Immature natural killer cell (primary cell): ENCODE results near the gene PPP2R2B. TPM values are rescaled to one million over a fixed set of nuclear protein-coding genes. Genes with fewer than 3 reads are reported as not detected.
A peak's percentile ranks its signal among the peaks of the same experiment; 100 is the strongest.

Experiments
- DNase-seq, 3 donors: peaks; one replicate each; pipeline ENCODE4 v3.0.0; 2022; ENCODE audit warnings: mixed read lengths in 1 of 3
- H3K27ac Mint-ChIP-seq, 6 donors: one replicate each; pipeline ENCODE4 v1.8.0; 2020; ENCODE audit warnings: mixed read lengths in 6 of 6, mild to moderate bottlenecking in 5 of 6, inconsistent platforms in 4 of 6, moderate library complexity in 3 of 6
- H3K27me3 Mint-ChIP-seq, 3 donors: one replicate each; pipeline ENCODE4 v1.8.0; 2020 to 2021; ENCODE audit warnings: low read depth in 3 of 3, mild to moderate bottlenecking in 3 of 3, mixed read lengths in 3 of 3, moderate library complexity in 3 of 3, inconsistent platforms in 1 of 3
- H3K36me3 Mint-ChIP-seq, 3 donors: one replicate each; pipeline ENCODE4 v1.8.0; 2020; ENCODE audit warnings: mixed read lengths in 3 of 3, inconsistent platforms in 2 of 3, mild to moderate bottlenecking in 2 of 3
- H3K4me1 Mint-ChIP-seq, 2 donors: one replicate each; pipeline ENCODE4 v1.8.0; 2020; ENCODE audit warnings: inconsistent platforms in 2 of 2, mild to moderate bottlenecking in 2 of 2, mixed read lengths in 2 of 2, moderate library complexity in 1 of 2
- H3K4me3 Mint-ChIP-seq, 5 donors: one replicate each; pipeline ENCODE4 v1.8.0; 2020; ENCODE audit warnings: mild to moderate bottlenecking in 5 of 5, mixed read lengths in 5 of 5, inconsistent platforms in 3 of 5, moderate library complexity in 3 of 5
- H3K9me3 Mint-ChIP-seq, 6 donors: one replicate each; pipeline ENCODE4 v1.8.0; 2020; ENCODE audit warnings: mild to moderate bottlenecking in 6 of 6, mixed read lengths in 6 of 6, inconsistent platforms in 4 of 6, moderate library complexity in 3 of 6
- polyA plus RNA-seq, 3 donors: library from polyadenylated mRNA; unstranded; fragments of 300-500 nt; fragmentation: Illumina TruSeq; gene quantifications; one replicate each; pipeline ENCODE4 v1.2.3, GENCODE V29; 2021

PPP2R2B gene
- polyA plus RNA-seq, 3 donors from 2014 or later = 35.6 to 62.3 (median 41.0) TPM

DNA sequence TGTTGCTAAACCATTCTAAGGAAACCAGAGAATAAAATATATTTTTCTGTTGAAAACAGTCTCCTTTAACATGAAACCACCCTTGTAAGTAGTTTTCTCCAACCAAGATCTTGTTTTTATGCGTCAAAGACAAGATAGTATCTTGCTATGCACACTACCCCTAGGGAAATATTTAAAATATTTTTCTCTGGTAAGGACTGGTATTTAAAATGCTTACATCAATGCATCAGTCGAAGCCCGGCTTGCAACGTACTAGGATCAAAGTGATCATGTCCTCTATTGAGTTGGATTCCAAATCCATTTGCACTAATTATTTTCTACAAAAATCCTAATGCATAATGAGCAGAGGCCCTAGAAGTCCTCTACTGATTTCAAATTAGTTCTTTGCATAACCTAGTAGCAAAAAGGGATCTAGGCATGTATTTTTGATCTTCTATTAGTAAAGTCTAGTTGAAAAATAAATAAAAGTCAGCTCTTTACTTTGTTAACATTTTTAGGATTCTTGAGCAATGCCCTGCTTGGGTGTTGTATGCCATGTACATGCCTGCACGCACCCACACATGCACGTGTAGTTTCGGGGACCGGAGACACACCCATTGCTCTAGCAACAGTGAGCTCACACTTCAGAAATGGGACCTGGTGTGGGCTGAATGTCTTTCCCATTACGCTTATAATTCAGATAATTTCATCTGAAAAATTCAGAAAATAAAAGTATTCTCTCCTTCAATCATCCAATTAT is 197.5 kb downstream of the PPP2R2B start:
- no peak for DNase-seq
- Mint-ChIP-seq H3K9me3 (no peaks in the 10 kb centered on the region), H3K4me1 (peaks cover 2 to 13% of the 10 kb centered on the region in 2 donors), H3K27me3 (no peaks in the 10 kb centered on the region), H3K27ac (no peak overlapping the region), H3K4me3 (no peak overlapping the region), H3K36me3 (peaks cover 12 to 31% (median 14%) of the 10 kb centered on the region in 3 donors)

DNA sequence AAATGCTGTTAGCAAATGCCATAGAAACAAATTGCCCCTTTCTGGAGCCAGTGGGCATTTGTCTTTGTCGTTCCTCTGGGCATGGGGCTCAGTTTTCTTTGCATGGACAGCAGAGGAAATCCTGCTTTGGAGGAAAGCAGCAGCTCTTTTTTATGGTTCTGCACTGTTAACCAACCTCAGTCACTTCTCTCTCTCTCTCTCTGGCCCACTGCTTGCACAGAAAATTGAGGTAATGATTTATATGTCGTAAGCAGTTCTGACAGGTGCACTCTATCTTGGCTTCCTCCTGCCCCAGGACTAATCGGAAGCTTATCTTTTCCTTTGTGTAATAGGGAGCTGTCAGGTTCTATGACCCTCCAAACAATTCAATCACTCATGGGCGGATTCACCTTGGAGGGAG is 202.9 kb downstream of the PPP2R2B start:
- Mint-ChIP-seq H3K36me3 (peaks cover 0 to 17% (median 4%) of the 10 kb centered on the region in 3 donors), H3K4me3 (no peak overlapping the region), H3K9me3 (no peaks in the 10 kb centered on the region)

DNA sequence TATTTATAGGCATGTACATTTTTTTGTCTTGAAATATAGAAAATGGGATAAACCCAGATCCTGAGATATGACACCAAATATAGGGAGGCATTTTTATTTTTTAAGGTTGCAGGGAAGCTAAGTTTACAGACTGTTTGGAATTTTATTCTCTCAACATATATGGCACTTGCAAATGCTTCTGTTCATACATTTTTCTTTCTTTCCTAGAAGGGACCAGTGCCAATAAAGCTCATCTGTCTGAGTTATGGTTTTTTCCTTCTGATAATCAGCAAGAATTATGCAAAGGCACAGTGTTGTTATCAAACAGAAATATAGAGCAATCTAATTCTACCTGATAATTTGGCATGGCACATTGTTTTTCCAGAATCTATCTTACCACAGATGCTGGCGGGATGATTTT is 205.7 kb downstream of the PPP2R2B start:
- H3K27ac Mint-ChIP-seq = no peak overlapping the region
- peaks cover 7 to 16% of the 10 kb centered on the region in 2 donors for H3K4me1 Mint-ChIP-seq
- no peak overlapping the region for H3K4me3 Mint-ChIP-seq
- no peak for DNase-seq
- H3K27me3 Mint-ChIP-seq = peaks cover 0 to 3% (median 0%) of the 10 kb centered on the region in 3 donors
- no peaks in the 10 kb centered on the region for H3K9me3 Mint-ChIP-seq
- peaks cover 0 to 17% (median 4%) of the 10 kb centered on the region in 3 donors for H3K36me3 Mint-ChIP-seq

More for the DNA sequence above, 202.9 kb downstream of the PPP2R2B start:
- H3K27ac Mint-ChIP-seq = peak overlapping the region in 1 of 6 donors; percentile 13
- H3K4me1 Mint-ChIP-seq = peaks cover 7 to 16% of the 10 kb centered on the region in 2 donors
- peaks cover 0 to 3% (median 0%) of the 10 kb centered on the region in 3 donors for H3K27me3 Mint-ChIP-seq
- DNase-seq = no peak

DNA sequence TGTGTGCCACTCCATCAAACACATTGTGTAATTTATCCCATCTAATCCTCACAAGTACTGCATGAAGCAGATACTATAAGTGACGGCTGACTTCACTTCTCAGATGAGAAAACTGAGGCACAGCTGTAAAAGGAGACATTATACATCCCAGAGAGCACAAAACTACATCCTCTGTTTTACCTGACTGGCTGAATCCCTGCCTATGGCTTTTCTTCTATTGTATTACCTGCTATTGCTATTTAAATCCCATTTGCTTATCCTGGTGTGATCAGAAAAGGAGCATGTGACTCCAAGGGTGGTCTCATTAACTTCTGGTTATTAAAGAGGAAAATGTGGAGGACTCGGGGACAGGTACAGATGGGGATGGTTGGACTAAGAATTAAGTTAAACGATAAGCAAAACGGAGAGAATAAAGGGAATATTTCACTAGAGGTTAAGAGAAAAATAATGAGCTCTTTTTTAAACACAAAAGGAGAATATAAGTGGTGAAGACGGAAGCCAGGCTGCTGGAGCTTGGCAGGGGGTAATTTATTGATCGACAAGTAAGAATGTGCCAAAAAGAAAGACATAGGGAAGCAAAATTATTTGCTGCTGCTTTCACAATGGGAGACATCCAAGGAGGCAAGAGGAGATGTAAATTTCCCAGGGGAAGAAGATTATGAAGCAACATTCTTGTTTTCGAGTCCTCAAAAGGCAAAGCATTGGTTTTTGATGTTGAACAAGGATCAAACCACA is 206.8 kb downstream of the PPP2R2B start:
- H3K4me3 Mint-ChIP-seq = no peak overlapping the region
- no peaks in the 10 kb centered on the region for H3K9me3 Mint-ChIP-seq
- peaks cover 7 to 10% of the 10 kb centered on the region in 2 donors for H3K4me1 Mint-ChIP-seq
- no peak overlapping the region for H3K27ac Mint-ChIP-seq
- peaks cover 0 to 3% (median 0%) of the 10 kb centered on the region in 3 donors for H3K27me3 Mint-ChIP-seq
- H3K36me3 Mint-ChIP-seq = peaks cover 0 to 13% (median 4%) of the 10 kb centered on the region in 3 donors
- DNase-seq = no peak

DNA sequence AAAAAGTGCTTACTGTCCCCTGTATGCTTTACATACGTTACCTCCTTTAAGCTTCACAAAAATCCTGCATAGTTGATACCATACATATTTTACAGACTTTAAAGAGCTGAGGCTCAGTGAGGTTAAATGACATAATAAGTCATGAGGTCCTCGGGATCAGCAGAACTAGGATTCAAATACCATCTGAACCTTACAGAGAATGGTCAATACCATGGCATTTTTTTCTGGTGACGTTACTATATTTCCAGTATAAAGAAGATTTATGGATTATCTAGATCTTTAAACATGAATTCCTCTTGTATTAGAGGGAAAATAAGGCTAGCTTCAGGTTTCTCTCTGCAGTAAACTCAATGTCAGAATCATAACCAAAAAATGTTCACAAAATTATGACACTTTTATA is 208.9 kb downstream of the PPP2R2B start:
- DNase-seq = no peak
- H3K9me3 Mint-ChIP-seq = no peaks in the 10 kb centered on the region
- no peaks in the 10 kb centered on the region for H3K4me1 Mint-ChIP-seq
- H3K27me3 Mint-ChIP-seq = peaks cover 0 to 3% (median 0%) of the 10 kb centered on the region in 3 donors
- no peak overlapping the region for H3K4me3 Mint-ChIP-seq
- H3K27ac Mint-ChIP-seq = no peak overlapping the region
- peaks cover 0 to 9% (median 0%) of the 10 kb centered on the region in 3 donors for H3K36me3 Mint-ChIP-seq

DNA sequence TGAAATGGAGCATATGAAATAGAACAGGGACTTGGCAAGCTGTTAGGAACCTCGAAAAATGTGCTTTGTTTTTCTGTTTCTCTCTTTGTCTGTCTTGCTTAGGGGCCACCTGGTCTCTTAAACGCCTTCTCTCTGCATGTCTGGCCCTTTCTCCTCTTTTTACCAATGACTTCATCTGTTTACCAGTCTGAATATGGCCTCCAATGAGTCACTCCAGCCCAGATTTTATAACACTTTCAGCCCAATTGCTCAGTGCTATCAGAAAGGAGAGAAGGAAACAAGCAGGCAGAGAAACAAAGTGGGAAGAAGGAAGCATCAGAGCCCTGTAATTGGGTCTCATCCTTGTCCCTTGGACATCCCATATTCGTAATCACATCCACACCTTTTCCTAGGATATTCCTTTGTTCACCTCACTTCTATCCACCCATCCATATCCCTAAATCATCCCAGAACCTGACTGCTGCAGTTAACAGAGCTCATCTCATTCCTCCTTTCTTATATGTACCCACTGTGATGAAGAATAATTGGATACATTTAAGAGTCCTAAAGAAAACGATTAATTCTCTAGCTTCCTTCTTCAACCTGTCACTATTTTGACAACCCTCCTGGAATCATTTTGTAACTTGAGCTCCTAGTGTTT is 210.8 kb downstream of the PPP2R2B start:
- no peaks in the 10 kb centered on the region for H3K9me3 Mint-ChIP-seq
- no peaks in the 10 kb centered on the region for H3K4me1 Mint-ChIP-seq
- H3K36me3 Mint-ChIP-seq = peaks cover 0 to 5% (median 0%) of the 10 kb centered on the region in 3 donors
- no peak for DNase-seq
- no peak overlapping the region for H3K27ac Mint-ChIP-seq
- peaks cover 0 to 3% (median 0%) of the 10 kb centered on the region in 3 donors for H3K27me3 Mint-ChIP-seq
- no peak overlapping the region for H3K4me3 Mint-ChIP-seq

DNA sequence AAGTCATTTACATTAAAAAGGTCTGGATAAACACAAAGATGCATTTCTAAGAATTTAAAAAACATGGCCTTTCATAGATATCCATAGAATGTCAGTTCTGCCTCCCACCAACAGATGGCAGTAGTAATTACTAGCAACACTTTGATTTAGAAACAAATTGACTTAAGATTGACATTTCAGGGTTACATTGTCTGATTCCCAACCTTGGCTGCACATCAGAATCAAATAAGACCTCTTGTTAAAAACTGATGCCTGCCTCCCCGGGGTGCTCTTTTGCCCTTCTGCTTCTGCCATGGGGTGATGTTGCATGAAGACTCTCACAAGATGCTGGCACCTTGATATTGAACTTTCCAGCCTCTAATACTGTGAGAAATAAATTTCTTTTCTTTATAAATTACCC is 216.3 kb downstream of the PPP2R2B start:
- H3K4me1 Mint-ChIP-seq = peaks cover 0 to 2% of the 10 kb centered on the region in 2 donors
- no peak overlapping the region for H3K4me3 Mint-ChIP-seq
- H3K27ac Mint-ChIP-seq = no peak overlapping the region
- DNase-seq = peak; percentile 34 to 50 (median 49)
- H3K27me3 Mint-ChIP-seq = no peaks in the 10 kb centered on the region
- no peaks in the 10 kb centered on the region for H3K36me3 Mint-ChIP-seq
- H3K9me3 Mint-ChIP-seq = no peaks in the 10 kb centered on the region

DNA sequence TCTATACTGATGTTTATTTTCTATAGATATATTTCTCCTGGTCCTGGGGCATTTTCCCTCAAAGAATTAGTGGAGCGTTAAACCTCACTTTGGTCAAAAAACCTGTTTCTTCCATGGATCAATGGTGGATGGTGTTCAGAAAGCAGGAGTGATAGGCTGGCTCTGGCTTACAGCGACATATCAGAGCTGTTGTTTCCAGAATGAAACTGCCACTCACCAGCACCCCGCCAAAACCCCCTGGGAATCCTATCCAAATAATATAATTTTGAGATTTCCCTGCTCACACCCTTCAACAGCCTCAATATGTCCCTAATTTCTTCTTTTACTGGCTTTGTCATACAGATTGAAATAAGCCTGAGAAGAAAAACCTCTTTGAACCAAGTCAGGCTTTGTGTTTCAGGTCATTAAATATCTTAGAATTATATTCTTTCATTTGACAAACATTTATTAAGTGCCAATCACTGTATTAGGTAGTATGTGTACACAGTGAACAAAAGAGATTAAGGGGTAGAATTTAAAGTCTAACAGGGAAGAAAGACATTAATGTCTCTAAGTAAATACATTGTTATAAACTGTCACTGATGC is 218.1 kb downstream of the PPP2R2B start:
- no peak overlapping the region for H3K4me3 Mint-ChIP-seq
- peaks cover 0 to under 1% (median 0%) of the 10 kb centered on the region in 3 donors for H3K36me3 Mint-ChIP-seq
- DNase-seq = no peak
- H3K27me3 Mint-ChIP-seq = peaks cover 0 to 2% (median 0%) of the 10 kb centered on the region in 3 donors
- H3K9me3 Mint-ChIP-seq = no peaks in the 10 kb centered on the region
- no peak overlapping the region for H3K27ac Mint-ChIP-seq
- H3K4me1 Mint-ChIP-seq = peaks cover 0 to 2% of the 10 kb centered on the region in 2 donors

DNA sequence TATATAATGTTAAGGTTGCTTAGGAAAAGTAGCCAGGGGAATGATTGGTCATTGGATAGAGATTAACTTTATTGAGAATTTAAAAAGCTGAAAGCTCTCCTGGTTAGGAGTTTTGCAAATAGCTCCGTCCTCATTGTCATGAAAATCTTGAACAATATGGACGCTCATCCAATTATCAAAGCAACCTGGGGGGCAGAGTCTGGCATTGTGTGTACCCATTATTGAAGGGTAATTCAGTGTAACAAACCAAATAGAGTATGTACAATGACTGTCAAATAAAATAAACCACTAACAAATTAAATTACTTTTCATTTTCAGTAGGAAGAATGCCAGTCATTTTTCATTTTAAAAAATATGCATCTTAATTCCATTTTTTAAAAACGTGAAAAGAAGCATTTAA is 218.6 kb downstream of the PPP2R2B start:
- DNase-seq = no peak
- Mint-ChIP-seq H3K36me3 (peaks cover 0 to 4% (median 0%) of the 10 kb centered on the region in 3 donors), H3K27ac (no peak overlapping the region), H3K27me3 (peaks cover 0 to 2% (median 0%) of the 10 kb centered on the region in 3 donors), H3K4me1 (peaks cover 0 to 2% of the 10 kb centered on the region in 2 donors), H3K4me3 (no peak overlapping the region), H3K9me3 (no peaks in the 10 kb centered on the region)

DNA sequence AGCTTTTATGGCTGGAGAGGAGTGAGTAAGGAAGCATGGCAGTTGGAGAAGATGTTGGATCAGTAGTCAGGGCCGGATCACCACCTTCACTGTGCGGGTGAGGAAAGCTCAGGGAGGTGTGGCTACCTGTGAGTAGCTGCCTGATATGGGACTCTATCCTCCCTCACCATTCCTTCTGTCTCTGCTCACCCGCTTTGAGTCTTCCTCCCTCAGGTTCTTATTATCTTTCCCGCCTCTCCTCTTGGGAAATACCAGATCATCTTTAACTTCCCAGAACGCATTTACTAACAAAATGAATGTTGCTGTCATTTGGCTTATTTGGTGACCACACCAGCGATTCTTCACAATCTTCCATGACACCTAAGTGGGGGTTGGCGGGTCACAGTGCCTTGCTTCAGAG is 221.9 kb downstream of the PPP2R2B start:
- no peak overlapping the region for H3K4me3 Mint-ChIP-seq
- H3K4me1 Mint-ChIP-seq = peaks cover 0 to 5% of the 10 kb centered on the region in 2 donors
- peaks cover 0 to 10% (median 5%) of the 10 kb centered on the region in 3 donors for H3K36me3 Mint-ChIP-seq

DNA sequence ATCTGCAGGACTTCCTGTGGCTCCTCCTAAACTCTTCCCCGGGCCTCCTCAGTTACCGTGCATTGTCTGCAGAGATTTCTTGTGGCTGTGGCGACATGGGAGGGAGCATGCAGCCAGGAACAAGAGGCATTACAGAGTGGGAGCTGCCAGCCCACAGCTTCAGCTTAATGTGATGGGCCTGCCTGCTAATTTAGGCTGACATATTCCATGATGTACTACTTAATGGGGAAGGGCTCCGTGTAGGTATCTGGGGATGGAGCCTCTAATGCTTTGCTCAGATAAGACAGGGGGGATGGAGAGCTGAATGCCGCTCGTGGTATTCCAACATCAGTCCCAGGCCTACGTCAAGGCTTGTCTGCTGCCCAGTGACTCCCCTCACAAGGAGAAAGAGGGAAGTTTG is 225.0 kb downstream of the PPP2R2B start:
- peaks cover 0 to 5% of the 10 kb centered on the region in 2 donors for H3K4me1 Mint-ChIP-seq
- DNase-seq = no peak
- no peaks in the 10 kb centered on the region for H3K9me3 Mint-ChIP-seq
- peaks cover 6 to 23% (median 15%) of the 10 kb centered on the region in 3 donors for H3K36me3 Mint-ChIP-seq
- H3K4me3 Mint-ChIP-seq = no peak overlapping the region
- H3K27me3 Mint-ChIP-seq = peaks cover 0 to 4% (median 0%) of the 10 kb centered on the region in 3 donors
- H3K27ac Mint-ChIP-seq = no peak overlapping the region

More for the DNA sequence above, 221.9 kb downstream of the PPP2R2B start:
- H3K27me3 Mint-ChIP-seq = peaks cover 0 to 4% (median 0%) of the 10 kb centered on the region in 3 donors
- H3K9me3 Mint-ChIP-seq = no peaks in the 10 kb centered on the region
- no peak for DNase-seq
- no peak overlapping the region for H3K27ac Mint-ChIP-seq

DNA sequence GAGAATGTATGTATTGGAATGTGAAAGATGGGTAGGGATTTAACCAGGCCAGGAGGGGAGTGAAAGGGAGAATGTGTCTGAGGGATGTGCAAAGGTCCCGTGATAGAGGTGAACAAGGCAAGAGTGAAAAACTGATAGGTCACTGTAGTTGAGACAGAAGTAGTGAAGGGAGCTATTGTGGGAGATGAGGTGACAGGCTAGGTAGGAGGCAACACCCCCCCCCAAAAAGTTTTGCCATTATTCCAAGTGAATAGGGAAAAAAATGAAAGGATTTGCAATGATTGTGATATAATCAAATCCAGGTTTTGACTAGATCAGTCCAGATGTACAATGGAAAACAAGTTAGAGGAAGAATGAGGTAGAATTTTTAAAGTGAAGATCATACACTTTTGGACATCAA is 226.0 kb downstream of the PPP2R2B start:
- Mint-ChIP-seq H3K36me3 (peaks cover 8 to 28% (median 15%) of the 10 kb centered on the region in 3 donors), H3K27me3 (peaks cover 0 to 4% (median 0%) of the 10 kb centered on the region in 3 donors), H3K27ac (no peak overlapping the region), H3K9me3 (no peaks in the 10 kb centered on the region), H3K4me3 (no peak overlapping the region), H3K4me1 (peaks cover 0 to 7% of the 10 kb centered on the region in 2 donors)
- no peak for DNase-seq

DNA sequence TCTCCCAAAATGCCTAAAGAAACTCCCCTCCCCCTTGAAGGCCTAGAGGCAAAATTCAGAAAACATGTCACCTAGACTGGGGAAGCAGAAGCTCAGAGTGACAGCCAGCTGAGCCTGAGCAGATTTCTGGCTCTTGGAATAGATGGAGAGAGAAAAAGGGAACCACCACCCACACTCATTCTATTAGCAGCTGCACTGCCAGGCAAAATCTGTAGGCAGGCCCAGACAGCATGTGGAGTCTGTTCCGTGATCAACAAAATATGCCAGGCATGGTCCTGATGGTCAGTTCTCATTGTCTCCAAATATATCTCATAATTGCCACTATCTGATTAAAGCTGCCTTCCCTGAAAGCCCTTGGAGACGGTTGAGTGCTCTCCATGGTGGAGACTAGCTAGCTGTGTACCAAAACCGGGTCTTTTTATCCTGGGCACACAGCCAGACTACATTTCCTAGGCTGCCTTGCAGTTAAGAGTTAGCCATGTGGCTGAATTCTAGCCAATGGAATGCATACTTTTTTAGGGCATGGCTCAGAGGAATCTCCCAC is 230.8 kb downstream of the PPP2R2B start:
- Mint-ChIP-seq H3K27ac (no peak overlapping the region), H3K9me3 (no peaks in the 10 kb centered on the region), H3K4me1 (peaks cover 0 to 5% of the 10 kb centered on the region in 2 donors), H3K27me3 (peaks cover 0 to 8% (median under 1%) of the 10 kb centered on the region in 3 donors), H3K4me3 (no peak overlapping the region), H3K36me3 (peaks cover 8 to 33% (median 17%) of the 10 kb centered on the region in 3 donors)
- no peak for DNase-seq
